ENCODE data around the gene GFOD2.

GRCh38 chr16:67748834-67749233 is 29.7 kb upstream of the GFOD2 start:
- TF ChIP-seq POLR2A (IDR thresholded peaks at IDR 0.05) = no peak
- no peak for TF ChIP-seq CTCF (IDR thresholded peaks at IDR 0.05)
